Epithelial cell of prostate (primary cell): ENCODE results near the gene DACH1.
A peak's percentile ranks its signal among the peaks of the same experiment; 100 is the strongest.

Experiments
- DNase-seq: peaks from one replicate; pipeline ENCODE4 v3.0.0-alpha.2; 2011; ENCODE audit warnings: low read depth, low spot score
- H3K27ac ChIP-seq: fragments of 450-650 bp; 2 replicates; pipeline ENCODE4 v1.5.1; 2017; ENCODE audit warnings: mild to moderate bottlenecking

DACH1 gene

GRCh38 chr13:71721104-71721503 lies 145.9 kb downstream of the DACH1 start:
- DNase-seq: no peak
- no peak overlapping the region for H3K27ac ChIP-seq

- no peak overlapping the region for H3K27ac ChIP-seq
- no peak for DNase-seq
Observed at GRCh38 chr13:71718931-71719330, 148.1 kb downstream of the DACH1 start.

GRCh38 chr13:71714802-71715375 lies 152.1 kb downstream of the DACH1 start:
- no peak for DNase-seq
- H3K27ac ChIP-seq: no peak overlapping the region

GRCh38 chr13:71712988-71713653 lies 153.9 kb downstream of the DACH1 start:
- H3K27ac ChIP-seq: no peak overlapping the region
- no peak for DNase-seq

GRCh38 chr13:71704656-71705055 lies 162.3 kb downstream of the DACH1 start:
- DNase-seq: no peak
- H3K27ac ChIP-seq: no peak overlapping the region

- no peak overlapping the region for H3K27ac ChIP-seq
- DNase-seq: no peak
Observed at GRCh38 chr13:71703138-71703537, 163.9 kb downstream of the DACH1 start.

- DNase-seq: no peak
- no peak overlapping the region for H3K27ac ChIP-seq
Observed at GRCh38 chr13:71702253-71702652, 164.8 kb downstream of the DACH1 start.

- no peak for DNase-seq
Observed at GRCh38 chr13:71701741-71702140, 165.3 kb downstream of the DACH1 start.

GRCh38 chr13:71699342-71699741 lies 167.7 kb downstream of the DACH1 start:
- H3K27ac ChIP-seq: no peak overlapping the region
- DNase-seq: no peak

More at GRCh38 chr13:71701741-71702140, 165.3 kb downstream of the DACH1 start:
- no peak overlapping the region for H3K27ac ChIP-seq

- DNase-seq: no peak
- H3K27ac ChIP-seq: no peak overlapping the region
Observed at GRCh38 chr13:71695662-71696061, 171.3 kb downstream of the DACH1 start.

GRCh38 chr13:71685072-71685471 lies 181.9 kb downstream of the DACH1 start:
- DNase-seq: no peak
- H3K27ac ChIP-seq: no peak overlapping the region

- no peak overlapping the region for H3K27ac ChIP-seq
- no peak for DNase-seq
Observed at GRCh38 chr13:71681901-71682613, 184.9 kb downstream of the DACH1 start.

- no peak overlapping the region for H3K27ac ChIP-seq
- no peak for DNase-seq
Observed at GRCh38 chr13:71677124-71677523, 189.9 kb downstream of the DACH1 start.

- no peak overlapping the region for H3K27ac ChIP-seq
- no peak for DNase-seq
Observed at GRCh38 chr13:71672512-71672911, 194.5 kb downstream of the DACH1 start.

GRCh38 chr13:71663431-71663830 lies 203.6 kb downstream of the DACH1 start:
- no peak overlapping the region for H3K27ac ChIP-seq
- DNase-seq: no peak

GRCh38 chr13:71661921-71662320 lies 205.1 kb downstream of the DACH1 start:
- H3K27ac ChIP-seq: no peak overlapping the region
- DNase-seq: peak; percentile 6

- H3K27ac ChIP-seq: no peak overlapping the region
- no peak for DNase-seq
Observed at GRCh38 chr13:71659404-71659803, 207.6 kb downstream of the DACH1 start.

GRCh38 chr13:71645467-71645866 lies 221.5 kb downstream of the DACH1 start:
- DNase-seq: no peak
- no peak overlapping the region for H3K27ac ChIP-seq

GRCh38 chr13:71644579-71644978 lies 222.4 kb downstream of the DACH1 start:
- no peak overlapping the region for H3K27ac ChIP-seq
- DNase-seq: no peak

GRCh38 chr13:71643448-71643860 lies 223.6 kb downstream of the DACH1 start:
- DNase-seq: no peak
- no peak overlapping the region for H3K27ac ChIP-seq

GRCh38 chr13:71638751-71639150 lies 228.3 kb downstream of the DACH1 start:
- no peak for DNase-seq
- no peak overlapping the region for H3K27ac ChIP-seq
